Activated CD8-positive, alpha-beta memory T cell treated with anti-CD3 and anti-CD28 coated beads, Interleukin-2, amount 50 U/mL, for 24 hours (primary cell): ENCODE results near the gene AP4S1.
"Not testable (repeated sequence)": the region's sequence is repeated elsewhere in the genome, so short reads cannot be mapped to it uniquely, and the experiment has no call there.

Experiments
- DNase-seq: peaks from one replicate; pipeline ENCODE4 v3.0.0-alpha.2; 2020; ENCODE audit errors: extremely low read depth

The AP4S1 gene

GRCh38 chr14:31043379-31043778 is 17.9 kb downstream of the AP4S1 start:
- no peak for DNase-seq

GRCh38 chr14:31045501-31046080 is 20.1 kb downstream of the AP4S1 start:
- DNase-seq: no peak

GRCh38 chr14:31047503-31047902 is 22.1 kb downstream of the AP4S1 start:
- no peak for DNase-seq

- no peak for DNase-seq
Measured at GRCh38 chr14:31051023-31051422, 25.6 kb downstream of the AP4S1 start.

- no peak for DNase-seq
Measured at GRCh38 chr14:31051511-31051910, 26.1 kb downstream of the AP4S1 start.

- DNase-seq: not testable (repeated sequence)
Measured at GRCh38 chr14:31052905-31053586, 27.6 kb downstream of the AP4S1 start.

- no peak for DNase-seq
Measured at GRCh38 chr14:31057035-31057434, 31.6 kb downstream of the AP4S1 start.

- no peak for DNase-seq
Measured at GRCh38 chr14:31057701-31058364, 32.4 kb downstream of the AP4S1 start.

- no peak for DNase-seq
Measured at GRCh38 chr14:31059152-31059924, 33.9 kb downstream of the AP4S1 start.

GRCh38 chr14:31060253-31060875 is 34.9 kb downstream of the AP4S1 start:
- DNase-seq: no peak

GRCh38 chr14:31062908-31063307 is 37.5 kb downstream of the AP4S1 start:
- not testable (repeated sequence) for DNase-seq

- no peak for DNase-seq
Measured at GRCh38 chr14:31068235-31068634, 42.8 kb downstream of the AP4S1 start.

- DNase-seq: no peak
Measured at GRCh38 chr14:31069343-31069742, 43.9 kb downstream of the AP4S1 start.

- DNase-seq: no peak
Measured at GRCh38 chr14:31070431-31070830, 45.0 kb downstream of the AP4S1 start.

- DNase-seq: no peak
Measured at GRCh38 chr14:31071151-31071550, 45.7 kb downstream of the AP4S1 start.

GRCh38 chr14:31075144-31075543 is 49.7 kb downstream of the AP4S1 start:
- no peak for DNase-seq

- no peak for DNase-seq
Measured at GRCh38 chr14:31078766-31079165, 53.3 kb downstream of the AP4S1 start.

GRCh38 chr14:31080056-31080455 is 54.6 kb downstream of the AP4S1 start:
- DNase-seq: no peak

- no peak for DNase-seq
Measured at GRCh38 chr14:31080484-31080883, 55.0 kb downstream of the AP4S1 start.

- no peak for DNase-seq
Measured at GRCh38 chr14:31083781-31084180, 58.3 kb downstream of the AP4S1 start.

GRCh38 chr14:31084385-31084784 is 58.9 kb downstream of the AP4S1 start:
- DNase-seq: no peak

- no peak for DNase-seq
Measured at GRCh38 chr14:31085027-31085426, 59.6 kb downstream of the AP4S1 start.
